GM19397 (cell line): ENCODE results near the gene LARGE1.
"Not testable (repeated sequence)": the region's sequence is repeated elsewhere in the genome, so short reads cannot be mapped to it uniquely, and the experiment has no call there.

Source experiments
- ATAC-seq: cut with Tn5 transposase; IDR thresholded peaks from one replicate; pipeline ENCODE4 v1.9.1; 2021; ENCODE audit warnings: mild to moderate bottlenecking, moderate library complexity; ENCODE audit not compliant: unreplicated experiment

LARGE1 gene

DNA sequence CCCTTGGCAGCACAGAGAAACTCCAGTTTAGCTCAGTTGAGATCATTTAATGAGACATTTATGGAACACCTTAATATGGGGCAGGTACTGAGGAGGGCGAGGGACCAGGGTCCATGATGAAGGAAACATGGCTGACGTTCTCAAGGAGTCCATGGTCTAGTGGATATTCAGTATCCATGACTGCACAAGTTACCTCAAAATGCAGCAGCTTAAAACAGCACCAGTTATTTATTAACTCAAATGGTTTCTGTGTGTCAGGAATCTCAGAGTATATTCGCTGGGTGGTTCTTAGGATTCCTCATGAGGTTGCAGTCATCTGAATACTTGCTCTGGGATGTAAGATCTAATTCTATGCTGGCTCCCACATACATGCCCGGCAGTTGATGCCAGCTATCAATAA, 346.8 kb downstream of the LARGE1 start:
- no peak for ATAC-seq

DNA sequence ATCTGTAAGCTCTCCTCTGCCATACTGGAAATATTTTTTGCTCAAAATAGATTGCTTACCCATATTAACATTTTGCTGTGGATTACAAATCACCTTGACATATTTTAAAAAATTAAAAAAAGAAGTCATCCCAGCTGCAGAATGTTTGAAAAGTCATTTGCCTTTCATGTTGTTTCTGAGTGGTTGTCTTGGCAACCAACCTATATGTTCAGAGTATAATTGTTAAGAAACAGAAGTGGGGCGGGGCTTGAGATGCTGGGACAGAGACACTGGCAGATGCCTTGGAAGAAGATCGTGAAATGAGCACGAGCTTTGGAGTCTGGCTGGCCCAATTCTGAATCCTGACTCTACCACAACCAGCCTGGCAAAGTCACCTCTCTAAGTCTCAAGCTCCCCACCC, 348.2 kb downstream of the LARGE1 start:
- ATAC-seq: no peak

DNA sequence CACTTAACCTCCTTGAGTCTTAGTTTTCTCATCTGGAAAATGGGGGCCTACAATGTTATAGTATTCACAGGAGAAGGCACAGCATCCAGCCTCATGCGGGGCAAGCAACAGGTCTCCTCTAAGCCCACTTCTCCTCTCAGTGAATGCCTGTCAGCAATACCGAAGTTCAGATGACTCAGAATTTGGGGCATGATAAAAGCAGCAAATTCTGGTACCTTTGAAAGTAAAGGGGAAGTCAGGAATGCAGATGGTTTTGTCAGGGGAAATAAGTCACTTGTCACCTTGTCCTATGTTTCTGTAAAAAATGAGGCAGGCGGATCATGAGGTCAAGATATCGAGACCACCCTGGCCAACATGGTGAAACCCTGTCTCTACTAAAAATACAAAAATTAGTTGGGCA, 350.2 kb downstream of the LARGE1 start:
- ATAC-seq: no peak

DNA sequence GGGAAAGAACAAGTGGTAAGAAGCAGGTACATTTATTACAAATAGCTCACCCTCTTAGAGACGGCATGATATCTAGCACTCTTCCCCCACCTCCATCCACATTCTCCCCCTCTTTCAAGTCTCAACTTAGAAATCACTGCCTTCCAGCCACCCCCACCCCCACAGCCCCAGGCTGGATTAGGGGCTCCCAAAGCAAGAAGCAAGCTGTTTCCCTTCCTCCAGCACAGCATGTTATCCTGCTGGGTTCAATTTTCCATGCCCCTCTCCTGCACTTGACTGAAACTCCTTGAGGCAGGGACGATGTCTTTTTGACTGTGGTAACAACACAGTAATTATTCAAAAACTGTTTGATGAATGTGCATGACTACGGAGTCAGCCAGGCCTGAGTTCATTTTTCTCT, 350.7 kb downstream of the LARGE1 start:
- ATAC-seq: no peak

DNA sequence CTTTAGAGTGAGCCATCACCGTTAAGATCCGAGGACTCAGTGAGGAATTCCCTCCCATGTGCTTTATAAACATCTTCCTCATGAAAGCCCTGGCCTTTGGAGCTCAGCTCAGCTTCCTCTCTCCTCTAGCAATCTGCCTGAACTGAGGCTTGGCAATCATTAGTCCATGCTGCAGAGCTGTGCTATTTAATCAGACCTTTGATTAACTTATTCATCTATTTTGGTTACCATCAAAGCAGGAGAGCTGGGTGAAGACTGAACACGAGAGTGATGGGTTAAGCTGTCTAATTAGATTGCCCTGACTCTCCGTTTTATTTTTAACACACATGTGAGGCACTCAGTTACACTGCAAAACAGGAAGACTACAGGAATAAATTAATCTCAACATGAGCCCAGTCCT, 351.3 kb downstream of the LARGE1 start:
- no peak for ATAC-seq

DNA sequence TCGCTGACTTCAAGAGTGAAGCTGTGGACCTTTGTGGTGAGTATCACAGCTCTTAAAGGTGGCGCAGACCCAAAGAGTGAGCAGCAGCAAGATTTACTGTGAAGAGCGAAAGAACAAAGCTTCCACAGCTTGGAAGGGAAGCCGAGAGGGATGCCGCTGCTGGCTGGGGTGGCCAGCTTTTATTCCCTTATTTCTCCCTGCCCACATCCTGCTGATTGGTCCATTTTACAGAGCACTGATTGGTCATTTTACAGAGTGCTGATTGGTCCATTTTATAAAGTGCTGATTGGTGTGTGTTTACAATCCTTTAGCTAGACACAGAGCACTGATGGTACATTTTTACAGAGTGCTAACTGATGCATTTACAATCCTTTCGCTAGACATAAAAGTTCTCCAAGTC, 353.8 kb downstream of the LARGE1 start:
- not testable (repeated sequence) for ATAC-seq

DNA sequence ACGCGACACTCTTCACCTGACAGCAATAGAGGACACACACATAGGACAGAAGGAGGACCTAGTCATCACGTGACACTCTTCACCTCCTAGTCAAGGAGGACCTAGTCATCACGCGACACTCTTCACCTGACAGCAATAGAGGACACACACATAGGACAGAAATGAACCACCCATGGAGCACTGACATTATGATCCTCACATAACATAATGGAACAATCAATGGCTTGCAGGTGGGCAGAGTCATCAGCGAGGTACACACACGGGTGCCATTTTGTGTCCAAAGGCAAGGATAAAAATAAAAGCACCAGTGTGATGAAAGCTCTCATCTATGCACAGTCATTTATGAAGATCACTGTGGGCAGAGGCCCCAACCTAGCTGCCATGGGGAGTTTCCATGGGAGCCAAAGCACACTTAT, 354.7 kb downstream of the LARGE1 start:
- ATAC-seq: no peak

DNA sequence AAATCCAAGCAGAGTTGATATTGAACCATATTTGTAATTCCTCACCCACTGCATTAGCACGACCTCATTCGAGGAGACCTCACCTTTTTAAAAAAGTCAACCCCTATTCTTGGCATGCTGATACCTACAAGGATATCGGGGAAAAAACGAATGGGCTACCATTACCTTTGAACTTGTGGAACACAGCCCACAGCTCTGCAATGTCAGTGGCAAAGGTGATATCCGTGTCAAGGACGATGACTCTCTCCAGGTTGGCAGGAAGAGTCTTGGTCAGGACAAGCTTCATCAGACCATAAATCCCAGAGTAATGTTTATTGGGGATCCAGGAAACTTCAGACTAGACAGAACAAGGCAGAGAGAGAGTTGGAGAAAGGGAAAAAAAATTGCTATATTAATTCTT, 355.6 kb downstream of the LARGE1 start:
- ATAC-seq: no peak

DNA sequence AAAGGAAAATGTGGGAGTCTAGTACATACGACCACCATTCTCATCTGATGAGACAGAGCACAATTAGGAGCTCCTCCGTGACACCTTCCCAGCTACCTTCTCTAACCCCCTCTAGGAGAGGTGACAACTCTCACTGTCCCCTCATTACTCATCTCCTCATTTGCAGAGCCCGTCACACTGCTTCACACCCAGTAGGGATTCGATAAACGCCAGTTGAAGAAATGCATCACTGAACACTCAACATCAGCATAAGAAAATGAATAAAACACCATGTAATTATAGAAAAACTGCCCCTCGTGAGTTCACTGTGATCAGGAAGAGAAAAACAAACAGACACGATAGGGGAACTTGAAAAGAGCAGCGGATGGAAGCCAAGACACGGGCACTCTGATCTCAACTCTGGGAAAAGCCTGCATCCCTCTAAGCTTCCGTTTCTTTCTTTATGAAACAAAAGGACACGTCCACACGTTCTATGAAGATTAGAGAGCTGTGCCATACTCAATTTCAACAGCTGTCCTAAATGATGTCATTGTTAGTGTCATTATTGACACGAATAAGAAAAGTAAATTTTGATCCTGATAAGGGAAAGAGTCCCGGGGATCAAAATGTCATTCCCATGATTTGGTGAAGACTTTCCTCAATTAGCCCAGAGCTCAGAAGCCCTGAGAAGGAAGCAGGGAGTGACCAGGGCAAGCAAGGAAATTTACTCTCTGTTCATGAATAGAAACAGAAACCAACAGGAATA, 356.9 kb downstream of the LARGE1 start:
- no peak for ATAC-seq

DNA sequence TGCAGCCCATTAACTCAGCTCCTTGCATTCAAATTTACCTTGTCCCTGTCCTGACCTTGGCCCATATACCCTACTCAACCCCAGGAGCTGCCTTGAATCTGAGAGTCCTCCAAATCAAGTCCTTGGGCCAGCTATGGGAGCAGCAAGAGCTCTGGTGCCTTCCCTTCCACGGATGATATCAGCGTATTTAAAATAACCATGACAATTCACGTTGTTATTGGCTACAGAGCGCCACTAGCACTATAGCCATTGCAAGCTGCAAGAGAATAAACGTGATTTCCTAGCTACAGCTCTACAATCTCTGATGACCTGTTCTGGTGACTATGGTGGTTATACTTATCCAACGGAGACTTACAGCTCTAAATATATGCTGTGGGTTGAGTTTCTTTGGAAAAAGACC, 357.8 kb downstream of the LARGE1 start:
- no peak for ATAC-seq

DNA sequence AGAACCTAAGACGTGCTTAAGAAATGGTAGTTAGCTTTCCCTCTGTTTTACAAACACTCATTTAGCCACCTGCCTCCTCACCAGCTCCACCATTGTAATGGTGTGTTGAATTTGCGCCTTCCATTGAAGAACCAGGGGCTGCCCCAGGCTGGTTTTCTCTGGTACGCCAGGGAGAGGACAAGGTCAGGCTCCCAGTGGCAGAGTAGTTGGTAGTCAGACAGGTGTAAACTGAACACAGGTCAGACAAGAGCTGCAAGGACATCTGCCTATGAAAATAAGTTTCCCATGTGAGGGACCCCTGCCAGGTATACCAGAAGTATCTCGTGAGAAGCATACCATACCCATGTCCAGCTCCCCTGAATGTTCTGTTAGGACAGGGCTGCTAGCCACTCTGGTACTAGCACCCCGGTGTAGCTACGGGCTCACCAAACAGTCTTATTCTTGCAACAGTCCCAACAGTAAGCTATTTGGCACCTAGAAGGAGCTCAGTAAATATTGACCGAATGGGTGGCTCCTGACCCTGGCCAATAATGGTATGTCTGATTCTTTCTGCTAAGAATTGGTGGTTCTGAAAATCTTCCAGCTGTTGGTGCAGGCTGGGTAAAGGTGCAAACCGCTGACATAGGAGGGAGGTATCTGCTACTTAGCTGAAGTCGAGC, 359.0 kb downstream of the LARGE1 start:
- no peak for ATAC-seq

DNA sequence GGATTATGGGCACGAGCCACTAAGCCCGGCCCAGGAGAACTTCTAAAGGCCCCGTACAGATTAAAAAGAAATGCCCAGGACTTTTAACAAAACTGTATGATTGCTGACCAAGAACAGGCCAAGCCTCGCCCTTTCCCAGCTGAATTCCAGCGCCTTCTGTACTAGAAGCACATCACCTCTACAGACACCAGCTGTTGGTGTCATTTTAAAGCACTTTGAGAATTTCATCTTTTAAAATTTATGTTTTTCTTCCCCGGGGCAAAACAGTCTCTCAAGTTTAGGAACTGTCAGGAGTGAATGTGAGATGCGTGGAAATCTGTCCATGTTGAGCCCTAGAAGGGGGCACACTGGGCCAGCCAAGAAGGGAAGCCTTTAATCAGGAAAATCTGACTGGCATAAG, 362.4 kb downstream of the LARGE1 start:
- ATAC-seq: no peak

DNA sequence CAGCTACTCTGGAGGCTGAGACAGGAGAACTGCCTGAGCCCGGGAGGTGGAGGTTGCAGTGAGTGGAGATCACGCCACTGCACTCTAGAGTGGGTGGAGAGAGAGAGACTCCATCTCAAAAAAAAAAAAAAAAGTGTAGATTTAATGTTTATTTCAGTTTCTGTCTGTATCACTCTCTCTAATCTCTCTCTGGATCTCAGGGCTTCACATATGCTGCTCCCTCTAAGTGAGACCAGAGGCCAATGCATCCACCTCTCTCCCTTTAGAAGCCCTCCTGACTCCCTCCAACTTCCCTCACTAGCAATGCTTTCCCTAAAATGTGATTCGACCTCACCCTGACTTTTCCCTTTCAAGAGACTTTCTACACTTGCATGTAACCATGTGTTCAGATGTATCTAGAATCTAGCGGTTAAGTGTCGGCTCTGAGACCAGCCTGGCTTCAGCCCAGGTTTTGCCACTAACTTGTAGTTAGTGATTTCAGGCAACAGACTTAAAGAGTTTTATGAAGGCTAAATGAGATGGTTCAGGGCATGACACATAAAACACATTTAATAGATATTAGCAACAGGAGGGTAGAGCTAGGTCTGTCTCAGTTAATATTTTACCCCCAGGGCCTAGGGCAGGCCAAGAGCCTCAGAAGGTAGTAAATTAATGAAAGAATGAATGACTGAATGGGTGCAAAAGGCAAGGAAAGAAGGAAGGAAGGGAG, 364.3 kb downstream of the LARGE1 start:
- no peak for ATAC-seq

DNA sequence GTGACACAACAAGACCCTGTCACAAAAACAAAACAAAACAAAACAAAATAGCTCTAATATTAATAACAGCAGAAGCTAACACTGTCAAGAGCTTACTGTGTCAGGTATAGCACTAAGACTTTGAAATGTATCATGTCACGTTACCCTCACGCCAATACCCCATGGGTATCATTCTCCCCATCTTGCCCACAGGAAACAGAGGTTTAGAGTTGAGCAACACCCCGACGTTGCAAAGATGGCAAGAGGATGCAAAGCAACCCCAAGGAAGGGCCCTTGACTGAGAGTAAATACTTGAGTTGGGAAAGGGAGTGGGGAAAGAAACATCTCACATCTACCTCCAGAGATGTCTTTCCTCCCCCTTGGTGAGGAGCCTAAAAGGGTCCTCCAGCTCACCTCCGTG, 366.8 kb downstream of the LARGE1 start:
- ATAC-seq: no peak

DNA sequence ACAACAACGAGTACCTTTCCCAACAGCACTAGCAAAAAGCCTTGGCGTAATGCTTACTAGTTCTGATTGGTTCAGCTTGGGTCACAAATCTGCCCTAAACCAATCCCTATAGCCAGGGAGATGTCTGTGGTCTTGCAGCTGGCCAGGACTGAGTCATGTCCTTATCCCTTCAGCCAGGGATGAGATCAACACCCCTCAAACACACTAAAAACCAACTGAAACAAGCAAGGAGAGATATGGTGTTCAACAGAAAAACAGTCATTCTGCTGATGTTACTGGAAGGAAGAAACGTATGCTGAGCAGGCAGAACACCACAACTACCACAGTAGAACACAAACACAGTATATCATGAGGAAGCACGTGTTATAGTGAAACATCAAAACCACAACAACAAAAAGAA, 375.6 kb downstream of the LARGE1 start:
- no peak for ATAC-seq

DNA sequence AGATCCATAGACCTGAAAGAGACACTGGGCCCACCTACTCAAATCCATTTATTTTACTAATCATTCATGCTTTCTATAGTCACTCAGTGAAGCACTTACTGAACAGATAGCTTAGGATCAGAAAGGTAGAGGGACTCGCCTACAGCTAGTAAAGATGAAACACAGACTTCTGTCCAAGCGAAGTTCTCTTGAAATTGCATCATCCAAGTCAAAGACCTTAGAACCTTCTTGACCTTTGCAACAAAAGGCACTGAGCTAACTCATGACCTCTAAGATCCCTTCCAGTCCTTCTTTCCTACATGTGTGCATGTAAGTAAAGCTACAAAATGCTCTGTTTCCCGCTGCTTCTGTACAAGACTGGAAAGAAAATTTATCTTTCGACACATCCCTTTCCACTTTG, 377.6 kb downstream of the LARGE1 start:
- ATAC-seq: no peak

DNA sequence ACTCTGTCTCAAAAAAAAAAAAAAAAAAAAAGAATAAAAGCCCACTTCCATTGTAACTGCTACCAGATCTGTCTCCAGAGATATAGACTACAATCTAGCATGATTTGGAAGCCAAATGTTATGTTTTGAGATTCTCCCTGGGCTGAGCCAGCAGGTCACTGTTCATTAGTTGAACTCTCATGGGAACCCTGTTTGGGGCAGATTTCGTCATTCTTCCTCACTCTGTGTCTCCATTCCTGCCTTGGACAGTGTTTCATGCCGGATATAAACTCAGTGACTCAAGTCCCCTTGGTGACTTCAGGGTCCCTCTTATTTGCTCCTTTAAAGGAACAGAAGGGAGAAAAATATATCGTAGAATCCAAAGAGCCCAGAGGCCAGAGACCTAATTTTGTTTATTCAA, 378.1 kb downstream of the LARGE1 start:
- no peak for ATAC-seq

DNA sequence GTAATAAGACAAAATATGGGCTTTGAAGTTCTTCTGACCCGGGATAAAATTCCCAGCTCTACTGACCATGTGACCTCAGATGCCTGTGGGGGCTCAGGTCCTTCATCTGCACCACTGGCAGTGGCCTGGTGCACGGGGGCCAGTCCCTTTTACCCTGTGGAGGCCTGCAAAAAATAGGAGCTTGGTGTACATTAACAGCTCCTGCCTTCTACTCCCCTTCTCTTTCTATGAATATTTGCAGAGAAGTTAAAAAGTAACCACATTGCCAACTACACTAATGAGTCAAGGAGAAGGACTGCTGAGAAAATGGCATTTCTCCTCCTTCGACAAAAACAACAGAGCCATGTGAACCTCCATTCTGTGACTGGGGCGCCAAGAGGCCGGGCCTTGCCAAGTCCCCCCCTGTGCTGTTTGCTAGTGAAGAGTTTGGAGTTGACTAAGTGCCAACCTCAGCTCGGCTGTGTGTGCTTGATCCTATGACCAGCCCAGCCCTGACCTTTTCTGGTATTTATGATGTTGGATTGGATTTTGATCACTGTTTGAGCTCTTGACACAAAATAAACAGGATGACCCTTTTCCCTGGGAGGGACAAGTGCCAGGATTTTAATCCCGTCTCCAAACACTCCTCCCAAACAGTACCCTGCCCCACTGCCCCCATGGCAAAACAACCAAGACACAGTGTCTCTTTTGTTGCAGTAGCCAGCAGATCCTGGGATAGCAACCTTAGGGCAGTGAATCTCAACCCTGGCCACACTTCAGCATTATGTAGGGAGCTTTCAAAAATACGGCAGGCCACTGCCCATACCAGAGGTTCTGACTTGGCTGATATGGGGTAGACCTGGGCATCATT, 380.1 kb downstream of the LARGE1 start:
- ATAC-seq: no peak

DNA sequence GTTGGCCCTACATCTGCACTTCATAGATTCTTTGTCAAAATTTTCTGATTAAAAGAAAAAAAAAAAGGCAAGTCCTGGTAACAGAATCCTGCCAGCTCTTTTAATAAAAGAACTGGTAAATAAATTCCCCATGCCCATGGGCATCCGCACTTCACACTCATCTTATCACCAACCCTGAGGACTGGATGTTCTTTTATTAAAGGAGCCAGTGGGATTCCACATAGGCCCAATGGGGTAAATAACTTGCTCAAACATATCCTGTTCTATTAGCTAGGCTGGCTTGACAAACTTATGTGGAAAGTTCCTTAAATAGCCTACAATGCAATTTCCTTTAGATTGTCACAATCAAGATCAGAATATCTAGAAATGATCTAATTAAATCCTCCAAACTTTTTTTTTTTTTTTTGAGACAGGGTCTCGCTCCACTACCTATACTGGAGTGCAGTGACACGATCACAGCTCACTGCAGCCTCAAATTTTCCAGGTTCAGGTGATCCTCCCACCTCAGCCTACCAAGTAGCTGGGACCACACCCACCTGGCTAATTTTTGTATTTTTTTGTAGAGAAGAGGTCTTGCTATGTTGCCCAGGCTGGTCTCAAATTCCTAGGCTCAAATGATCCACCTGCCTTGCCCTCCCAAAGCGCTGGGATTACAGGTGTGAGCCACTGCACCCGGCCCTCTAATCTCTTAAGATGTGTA, 380.9 kb downstream of the LARGE1 start:
- ATAC-seq: no peak

DNA sequence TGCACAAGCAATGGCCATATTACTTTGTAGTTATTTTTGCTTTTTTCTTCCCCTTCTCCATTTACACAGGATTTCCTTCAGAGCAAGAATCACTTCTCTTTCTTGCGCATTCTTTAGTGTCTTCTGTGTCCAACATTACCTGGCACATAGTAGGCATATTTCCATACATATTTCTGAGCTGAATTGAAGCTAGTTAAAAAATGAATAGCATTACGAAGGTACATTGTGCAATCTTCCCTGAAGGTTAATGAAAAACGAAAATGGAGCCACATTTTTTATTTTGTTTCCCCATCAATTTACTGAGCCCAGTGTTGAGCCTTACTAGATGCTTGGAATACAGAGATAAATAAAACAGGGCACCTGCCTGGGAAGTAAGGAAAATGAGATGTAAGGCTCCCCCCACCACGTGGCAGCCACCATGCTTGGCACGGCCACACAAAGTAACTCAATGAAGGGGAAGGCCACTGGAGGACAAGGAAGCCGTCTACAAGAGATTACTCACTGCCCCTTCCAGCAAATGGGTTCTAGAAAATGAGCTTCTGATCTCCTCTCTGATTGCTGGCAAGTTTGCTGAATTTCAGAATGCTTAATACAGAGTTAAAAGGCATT, 381.9 kb downstream of the LARGE1 start:
- no peak for ATAC-seq
